GM18907 (cell line): ENCODE measurements around the gene FKBP9.
"Not testable (repeated sequence)": the region's sequence is repeated elsewhere in the genome, so short reads cannot be mapped to it uniquely, and the experiment has no call there.

ENCODE experiments used
- ATAC-seq: cut with Tn5 transposase; IDR thresholded peaks from one replicate; pipeline ENCODE4 v1.9.1; 2021; ENCODE audit warnings: mild to moderate bottlenecking, moderate library complexity; ENCODE audit not compliant: unreplicated experiment

Gene FKBP9

GRCh38 chr7:32948202-32948601, 9.0 kb upstream of the FKBP9 start:
- no peak for ATAC-seq

GRCh38 chr7:32952876-32953275, 4.4 kb upstream of the FKBP9 start:
- no peak for ATAC-seq

- no peak for ATAC-seq
These were observed 1.1 kb downstream of the FKBP9 start for GRCh38 chr7:32958046-32959025.

- ATAC-seq: not testable (repeated sequence)
These were observed 6.7 kb downstream of the FKBP9 start for GRCh38 chr7:32963880-32964301.

- ATAC-seq: peak; percentile 99
These were observed 7.4 kb downstream of the FKBP9 start for GRCh38 chr7:32964461-32965159.

GRCh38 chr7:32966489-32967267, 9.4 kb downstream of the FKBP9 start:
- ATAC-seq: not testable (repeated sequence)

GRCh38 chr7:32967268-32967582, 10.0 kb downstream of the FKBP9 start:
- ATAC-seq: not testable (repeated sequence)

GRCh38 chr7:32971967-32972366, 14.7 kb downstream of the FKBP9 start:
- not testable (repeated sequence) for ATAC-seq

GRCh38 chr7:32977159-32977558, 19.9 kb downstream of the FKBP9 start:
- not testable (repeated sequence) for ATAC-seq

- not testable (repeated sequence) for ATAC-seq
These were observed 22.0 kb downstream of the FKBP9 start for GRCh38 chr7:32979246-32979645.

GRCh38 chr7:32979902-32980301, 22.7 kb downstream of the FKBP9 start:
- ATAC-seq: not testable (repeated sequence)

GRCh38 chr7:32988148-32988547, 30.9 kb downstream of the FKBP9 start:
- peak; percentile 89 for ATAC-seq

- ATAC-seq: not testable (repeated sequence)
These were observed 33.9 kb downstream of the FKBP9 start for GRCh38 chr7:32991068-32991585.

GRCh38 chr7:32991975-32992700, 34.9 kb downstream of the FKBP9 start:
- not testable (repeated sequence) for ATAC-seq

- not testable (repeated sequence) for ATAC-seq
These were observed 35.5 kb downstream of the FKBP9 start for GRCh38 chr7:32992750-32993149.

GRCh38 chr7:32997956-32998355, 40.7 kb downstream of the FKBP9 start:
- ATAC-seq: peak; percentile 8

- ATAC-seq: peak; percentile 80
These were observed 41.3 kb downstream of the FKBP9 start for GRCh38 chr7:32998361-32999171.

GRCh38 chr7:32999380-32999779, 42.1 kb downstream of the FKBP9 start:
- not testable (repeated sequence) for ATAC-seq

- not testable (repeated sequence) for ATAC-seq
These were observed 45.9 kb downstream of the FKBP9 start for GRCh38 chr7:33003111-33003510.
